Parathyroid adenoma (tissue), 2 donors: ENCODE results near the gene EME2.

Source experiments
- H2AFZ ChIP-seq: fragments of 300-600 bp; sonication (generic); one replicate; pipeline ENCODE4 v1.7.0; 2017; ENCODE audit warnings: antibody characterized with exemption, mild to moderate bottlenecking
- H3K27ac ChIP-seq: fragments of 300-600 bp; sonication (generic); one replicate; pipeline ENCODE4 v1.7.0; 2017
- H3K27me3 ChIP-seq: fragments of 300-600 bp; sonication (generic); one replicate; pipeline ENCODE4 v1.7.0; 2017; ENCODE audit warnings: low read length; ENCODE audit not compliant: control insufficient read depth, insufficient read depth
- H3K36me3 ChIP-seq: fragments of 300-600 bp; sonication (generic); one replicate; pipeline ENCODE4 v1.7.0; 2017; ENCODE audit warnings: low read length; ENCODE audit not compliant: control insufficient read depth, insufficient read depth
- H3K4me1 ChIP-seq: fragments of 300-600 bp; sonication (generic); one replicate; pipeline ENCODE4 v1.7.0; 2017; ENCODE audit warnings: control low read depth
- H3K4me2 ChIP-seq: fragments of 300-600 bp; sonication (generic); one replicate; pipeline ENCODE4 v1.7.0; 2017; ENCODE audit warnings: low read length
- H3K4me3 ChIP-seq: fragments of 300-600 bp; sonication (generic); one replicate; pipeline ENCODE4 v1.7.0; 2017; ENCODE audit warnings: low read depth, low read length
- H3K79me2 ChIP-seq: fragments of 300-600 bp; sonication (generic); one replicate; pipeline ENCODE4 v1.7.0; 2017; ENCODE audit warnings: control low read depth
- H3K9ac ChIP-seq: fragments of 300-600 bp; sonication (generic); one replicate; pipeline ENCODE4 v1.7.0; 2017; ENCODE audit warnings: mild to moderate bottlenecking
- H3K9me3 ChIP-seq: fragments of 300-600 bp; sonication (generic); one replicate; pipeline ENCODE4 v1.7.0; 2017; ENCODE audit warnings: low read length; ENCODE audit not compliant: control insufficient read depth
- TF ChIP-seq, protein P1 (sequence below): fragments of 300-600 bp; sonication (generic); IDR thresholded peaks from one replicate; pipeline ENCODE4 v1.7.0; 2017; ENCODE audit warnings: antibody characterized with exemption, mild to moderate bottlenecking
- donor health status: primary hyperparathyroidism.

EME2 gene

DNA sequence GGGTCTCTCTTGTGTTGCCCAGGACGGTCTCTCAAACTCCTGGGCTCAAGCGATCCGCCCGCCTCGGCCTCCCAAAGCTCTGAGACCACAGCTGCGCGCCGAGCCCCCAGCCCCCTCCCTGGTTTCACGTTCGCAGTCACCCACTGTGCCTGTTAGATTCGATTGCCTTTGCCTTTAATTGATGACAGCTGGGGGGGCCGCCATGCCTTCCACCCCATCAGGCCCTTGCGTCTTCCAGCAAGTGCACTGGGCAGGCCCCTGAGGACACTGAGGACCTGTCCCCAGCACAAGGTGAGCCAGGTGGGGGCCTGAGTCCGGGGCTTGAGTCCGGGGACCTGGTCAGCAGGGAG is 17.6 kb downstream of the EME2 start:
- peaks cover 17% of the 10 kb centered on the region for H3K79me2 ChIP-seq
- no peaks in the 10 kb centered on the region for H3K36me3 ChIP-seq
- H2AFZ ChIP-seq = no peak overlapping the region
- no peaks in the 10 kb centered on the region for H3K9me3 ChIP-seq
- H3K4me3 ChIP-seq = no peak overlapping the region
- H3K4me2 ChIP-seq = no peak overlapping the region
- TF ChIP-seq, protein P1, sequence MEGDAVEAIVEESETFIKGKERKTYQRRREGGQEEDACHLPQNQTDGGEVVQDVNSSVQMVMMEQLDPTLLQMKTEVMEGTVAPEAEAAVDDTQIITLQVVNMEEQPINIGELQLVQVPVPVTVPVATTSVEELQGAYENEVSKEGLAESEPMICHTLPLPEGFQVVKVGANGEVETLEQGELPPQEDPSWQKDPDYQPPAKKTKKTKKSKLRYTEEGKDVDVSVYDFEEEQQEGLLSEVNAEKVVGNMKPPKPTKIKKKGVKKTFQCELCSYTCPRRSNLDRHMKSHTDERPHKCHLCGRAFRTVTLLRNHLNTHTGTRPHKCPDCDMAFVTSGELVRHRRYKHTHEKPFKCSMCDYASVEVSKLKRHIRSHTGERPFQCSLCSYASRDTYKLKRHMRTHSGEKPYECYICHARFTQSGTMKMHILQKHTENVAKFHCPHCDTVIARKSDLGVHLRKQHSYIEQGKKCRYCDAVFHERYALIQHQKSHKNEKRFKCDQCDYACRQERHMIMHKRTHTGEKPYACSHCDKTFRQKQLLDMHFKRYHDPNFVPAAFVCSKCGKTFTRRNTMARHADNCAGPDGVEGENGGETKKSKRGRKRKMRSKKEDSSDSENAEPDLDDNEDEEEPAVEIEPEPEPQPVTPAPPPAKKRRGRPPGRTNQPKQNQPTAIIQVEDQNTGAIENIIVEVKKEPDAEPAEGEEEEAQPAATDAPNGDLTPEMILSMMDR = no peak
- no peaks in the 10 kb centered on the region for H3K27me3 ChIP-seq
- no peaks in the 10 kb centered on the region for H3K4me1 ChIP-seq
- H3K27ac ChIP-seq = no peak overlapping the region
- H3K9ac ChIP-seq = no peak overlapping the region

DNA sequence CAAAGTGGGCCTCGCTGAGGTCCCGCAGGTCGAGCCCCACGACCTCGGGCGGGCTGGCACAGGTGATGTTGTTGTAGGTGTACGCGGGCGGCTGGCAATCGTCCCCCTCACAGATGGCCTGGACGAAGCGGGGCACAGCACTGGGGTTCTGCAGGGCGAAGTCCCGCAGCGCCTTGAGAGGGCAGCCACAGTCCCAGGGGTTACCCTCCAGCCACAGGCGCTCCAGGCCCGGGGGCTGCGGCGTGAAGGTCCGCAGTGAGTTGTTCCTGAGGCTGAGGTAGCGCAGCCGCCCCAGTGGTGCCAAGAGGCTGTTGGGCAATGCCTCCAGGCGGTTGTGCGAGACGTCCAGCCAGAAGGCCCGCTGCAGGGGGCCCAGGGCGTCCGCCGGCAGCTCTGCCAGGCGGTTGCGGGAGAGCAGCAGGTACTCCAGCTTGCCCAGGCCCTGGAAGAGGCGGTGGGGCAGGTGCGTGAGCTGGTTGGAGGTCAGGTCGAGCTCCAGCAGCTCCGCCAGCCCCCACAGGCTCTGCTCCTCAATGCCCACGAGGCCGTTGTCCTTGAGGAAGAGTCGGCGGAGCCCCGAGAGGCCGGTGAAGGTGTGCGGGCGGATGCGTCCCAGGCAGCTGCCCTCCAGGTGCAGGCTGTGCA is 18.1 kb downstream of the EME2 start:
- TF ChIP-seq, protein P1 = no peak
- H3K79me2 ChIP-seq = peaks cover 12% of the 10 kb centered on the region
- H3K4me1 ChIP-seq = no peaks in the 10 kb centered on the region
- H3K9me3 ChIP-seq = no peaks in the 10 kb centered on the region
- no peak overlapping the region for H3K9ac ChIP-seq
- no peak overlapping the region for H2AFZ ChIP-seq
- no peak overlapping the region for H3K27ac ChIP-seq
- H3K4me2 ChIP-seq = no peak overlapping the region
- no peak overlapping the region for H3K4me3 ChIP-seq
- no peaks in the 10 kb centered on the region for H3K27me3 ChIP-seq
- H3K36me3 ChIP-seq = no peaks in the 10 kb centered on the region

DNA sequence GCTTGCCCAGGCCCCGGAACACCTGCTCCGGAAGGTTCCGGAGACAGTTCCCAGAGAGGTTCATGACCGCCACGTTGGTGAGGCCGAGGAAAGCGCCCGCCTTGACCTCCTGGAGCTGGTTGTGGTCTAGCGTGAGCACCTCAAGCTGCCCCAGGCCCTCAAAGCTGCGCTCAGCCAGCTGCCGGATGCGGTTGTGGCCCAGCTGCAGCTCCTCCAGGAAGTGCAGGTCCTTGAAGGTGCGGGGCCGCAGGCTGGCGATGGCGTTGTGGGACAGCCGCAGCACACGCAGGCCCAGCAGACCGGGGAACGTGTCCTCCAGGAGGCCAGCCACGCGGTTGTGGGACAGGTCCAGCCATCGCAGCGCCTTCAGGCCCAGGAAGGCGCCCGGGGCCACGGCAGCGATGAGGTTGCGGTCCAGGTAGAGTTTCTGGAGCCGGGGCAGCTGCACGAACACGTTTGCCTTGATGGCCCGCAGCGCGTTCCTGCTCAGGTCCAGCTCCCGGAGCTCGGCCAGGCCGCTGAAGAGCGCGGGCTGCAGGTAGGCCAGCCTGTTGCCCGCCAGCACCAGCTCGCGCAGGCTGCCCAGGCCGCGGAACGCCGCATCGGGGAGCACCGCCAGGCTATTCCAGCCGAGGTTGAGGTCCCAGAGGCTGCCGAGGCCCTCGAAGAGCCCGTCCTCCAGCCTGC is 18.8 kb downstream of the EME2 start:
- H3K4me3 ChIP-seq = no peak overlapping the region
- H3K9me3 ChIP-seq = no peaks in the 10 kb centered on the region
- no peak overlapping the region for H2AFZ ChIP-seq
- H3K79me2 ChIP-seq = peaks cover 5% of the 10 kb centered on the region
- no peaks in the 10 kb centered on the region for H3K4me1 ChIP-seq
- H3K4me2 ChIP-seq = no peak overlapping the region
- TF ChIP-seq, protein P1 = no peak
- H3K9ac ChIP-seq = no peak overlapping the region
- H3K36me3 ChIP-seq = no peaks in the 10 kb centered on the region
- H3K27me3 ChIP-seq = no peaks in the 10 kb centered on the region
- H3K27ac ChIP-seq = no peak overlapping the region

DNA sequence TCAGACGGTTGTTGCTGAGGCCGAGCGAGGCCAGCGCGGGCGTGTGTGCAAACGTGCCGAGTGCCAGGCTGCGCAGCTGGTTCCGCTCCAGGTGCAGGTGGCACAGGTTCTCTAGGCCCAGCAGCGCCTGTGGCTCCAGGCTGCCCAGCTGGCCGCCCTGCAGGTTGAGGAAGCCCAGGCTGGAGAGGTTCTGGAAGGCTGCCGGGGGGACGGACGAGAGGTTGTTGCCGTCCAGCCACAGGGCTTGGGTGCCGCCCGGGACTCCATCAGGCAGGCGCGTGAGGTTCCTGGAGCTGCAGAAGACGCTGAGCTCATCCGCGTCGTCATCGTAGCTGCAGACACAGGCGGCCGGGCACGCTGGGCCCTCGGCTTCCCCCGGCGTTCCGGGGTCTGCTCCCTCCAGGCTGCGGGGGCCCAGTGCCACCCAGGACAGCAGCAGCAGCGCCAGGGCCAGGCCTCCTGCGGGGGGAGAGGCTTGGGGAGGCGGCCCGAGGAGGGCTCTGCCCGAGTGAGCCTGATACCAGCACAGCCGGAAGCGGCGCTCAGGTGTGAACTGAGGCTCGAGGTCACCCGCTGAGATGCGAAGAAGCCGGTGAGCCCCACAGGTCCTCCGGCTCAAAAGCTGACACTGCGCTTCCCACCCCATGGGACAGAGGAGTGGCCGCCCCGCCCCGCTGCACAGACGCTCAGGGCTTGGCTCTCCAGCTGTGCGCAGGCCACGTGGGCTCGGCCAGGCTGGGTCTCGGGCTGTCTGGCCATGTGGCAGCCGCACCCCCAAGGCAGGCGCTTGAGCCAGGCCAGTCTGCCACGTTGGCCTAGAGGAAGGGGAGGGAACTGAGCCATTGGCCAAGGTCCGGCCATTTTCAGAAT is 19.6 kb downstream of the EME2 start:
- Histone ChIP-seq H2AFZ (no peak overlapping the region), H3K27ac (no peak overlapping the region), H3K9me3 (no peaks in the 10 kb centered on the region), H3K4me3 (no peak overlapping the region), H3K36me3 (no peaks in the 10 kb centered on the region), H3K4me2 (no peak overlapping the region), H3K4me1 (no peaks in the 10 kb centered on the region), H3K79me2 (no peaks in the 10 kb centered on the region), H3K27me3 (no peaks in the 10 kb centered on the region), H3K9ac (no peak overlapping the region)
- TF ChIP-seq, protein P1 = no peak
